GM19025 (cell line): ENCODE measurements around the gene ZDHHC3.
A peak's percentile ranks its signal among the peaks of the same experiment; 100 is the strongest.

ENCODE experiments used
- ATAC-seq: cut with Tn5 transposase; IDR thresholded peaks from one replicate; pipeline ENCODE4 v1.9.1; 2021; ENCODE audit warnings: mild to moderate bottlenecking, low read depth, moderate library complexity; ENCODE audit not compliant: unreplicated experiment

The ZDHHC3 gene

GRCh38 chr3:44976002-44976815, at the start of gene ZDHHC3, which contains the start of gene EXOSC7:
Gene ZDHHC3 (minus strand): TSS chr3:44976174. CDS start chr3:44959436, 16,738 bp downstream.
Gene EXOSC7 (plus strand): TSS chr3:44976244. CDS start chr3:44976278, 34 bp downstream.
- ATAC-seq: peak; percentile 66

- ATAC-seq: no peak
Measured at GRCh38 chr3:45024542-45025255, 48.7 kb upstream of the ZDHHC3 start.

- ATAC-seq: no peak
Measured at GRCh38 chr3:45023675-45024074, 47.7 kb upstream of the ZDHHC3 start.

- no peak for ATAC-seq
Measured at GRCh38 chr3:45021524-45022297, 45.7 kb upstream of the ZDHHC3 start.

- ATAC-seq: no peak
Measured at GRCh38 chr3:45020534-45020933, 44.6 kb upstream of the ZDHHC3 start.

GRCh38 chr3:45017821-45018220, 41.8 kb upstream of the ZDHHC3 start:
- ATAC-seq: no peak

GRCh38 chr3:45016916-45017315, 40.9 kb upstream of the ZDHHC3 start:
- no peak for ATAC-seq

GRCh38 chr3:45012577-45012976, 36.6 kb upstream of the ZDHHC3 start:
- no peak for ATAC-seq

GRCh38 chr3:45011756-45012508, 36.0 kb upstream of the ZDHHC3 start:
- ATAC-seq: no peak

- no peak for ATAC-seq
Measured at GRCh38 chr3:45010811-45011333, 34.9 kb upstream of the ZDHHC3 start.

GRCh38 chr3:45009868-45010267, 33.9 kb upstream of the ZDHHC3 start:
- no peak for ATAC-seq

- no peak for ATAC-seq
Measured at GRCh38 chr3:45008117-45008516, 32.1 kb upstream of the ZDHHC3 start.

GRCh38 chr3:45007091-45007490, 31.1 kb upstream of the ZDHHC3 start:
- ATAC-seq: no peak

- no peak for ATAC-seq
Measured at GRCh38 chr3:45003859-45004258, 27.9 kb upstream of the ZDHHC3 start.

GRCh38 chr3:45003406-45003805, 27.4 kb upstream of the ZDHHC3 start:
- ATAC-seq: no peak

GRCh38 chr3:45002720-45003119, 26.7 kb upstream of the ZDHHC3 start:
- no peak for ATAC-seq

GRCh38 chr3:45002139-45002660, 26.2 kb upstream of the ZDHHC3 start:
- no peak for ATAC-seq

- ATAC-seq: no peak
Measured at GRCh38 chr3:45001738-45002137, 25.8 kb upstream of the ZDHHC3 start.

GRCh38 chr3:45000823-45001222, 24.8 kb upstream of the ZDHHC3 start:
- no peak for ATAC-seq

GRCh38 chr3:44999782-45000181, 23.8 kb upstream of the ZDHHC3 start:
- ATAC-seq: no peak
